Activated CD4-positive, alpha-beta T cell treated with anti-CD3 and anti-CD28 coated beads for 1 hour (primary cell): ENCODE results near the gene ARGLU1.

Source experiments
- DNase-seq: peaks from one replicate; pipeline ENCODE4 v3.0.0-alpha.2; 2020

The ARGLU1 gene

GRCh38 chr13:106522112-106522705, 45.7 kb downstream of the ARGLU1 start:
- no peak for DNase-seq

DNA sequence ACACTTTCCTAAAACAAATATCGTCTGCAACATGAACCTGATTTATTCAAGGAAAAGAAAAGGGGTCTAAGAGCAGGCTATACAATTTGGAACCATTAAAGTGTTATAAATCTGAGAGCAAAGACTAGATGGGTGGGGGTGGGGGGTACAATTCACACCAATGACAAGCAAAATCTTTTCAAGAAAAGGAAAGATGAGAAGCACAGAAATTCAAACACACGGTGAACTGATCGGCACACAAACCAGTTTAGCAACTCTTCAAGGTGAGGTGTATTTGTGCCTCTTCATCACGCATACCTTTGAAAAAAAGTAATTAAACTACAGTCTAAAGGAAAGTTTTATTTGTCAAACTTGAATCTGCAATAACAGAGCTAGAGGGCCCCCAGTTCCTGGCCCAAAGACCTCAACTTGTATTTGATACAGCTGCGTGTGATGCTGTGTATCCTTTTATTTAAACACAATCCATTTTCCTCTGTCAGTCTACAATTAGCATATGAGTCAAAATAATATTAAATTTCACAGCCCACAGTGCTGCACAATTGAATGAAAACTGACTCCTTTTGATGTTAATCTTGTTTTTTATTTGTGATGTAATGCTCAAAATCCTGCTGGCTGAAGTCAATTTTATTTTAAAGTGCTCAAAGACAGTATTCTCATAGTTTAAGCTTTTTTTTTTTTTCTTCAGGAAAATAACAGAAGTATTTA, 46.7 kb downstream of the ARGLU1 start:
- no peak for DNase-seq

DNA sequence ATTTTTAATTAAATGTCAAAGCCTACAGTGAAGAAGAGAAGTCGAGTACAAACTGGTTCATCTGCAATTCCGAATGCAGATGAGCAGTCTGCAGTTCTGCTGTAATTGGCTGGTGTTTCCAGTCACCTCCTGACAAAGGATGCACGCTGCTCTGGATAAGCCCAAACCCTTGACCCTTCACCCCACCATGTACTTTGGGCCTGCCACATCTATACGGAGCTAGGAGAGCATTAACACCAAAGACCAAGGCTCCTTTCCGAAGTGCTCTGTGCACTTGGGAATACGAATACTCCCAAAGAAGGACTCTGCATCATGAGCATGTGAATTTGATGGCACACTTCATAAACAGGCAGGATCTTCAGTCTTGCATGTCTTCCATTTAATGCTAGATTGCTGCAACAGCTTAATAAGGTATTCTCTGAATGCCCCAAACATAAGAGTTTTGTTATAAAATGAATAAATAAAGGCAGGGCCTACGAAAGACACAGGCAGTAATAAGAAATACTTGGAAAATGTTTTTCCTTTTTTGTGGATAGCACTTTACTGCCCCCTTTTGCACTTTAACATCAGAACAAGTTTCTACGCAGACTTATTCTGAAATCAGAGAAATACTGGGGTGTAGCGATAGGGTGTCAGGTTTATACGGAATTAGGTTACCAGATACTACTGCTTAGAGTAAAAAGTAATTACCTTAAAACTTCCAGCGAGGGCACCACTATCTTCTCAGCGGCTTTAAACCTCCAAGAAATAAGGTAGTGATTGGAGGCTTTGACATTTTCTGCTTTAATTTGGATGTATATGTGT, 47.5 kb downstream of the ARGLU1 start:
- DNase-seq: no peak

- no peak for DNase-seq
These were observed 49.4 kb downstream of the ARGLU1 start for GRCh38 chr13:106518512-106518911.

DNA sequence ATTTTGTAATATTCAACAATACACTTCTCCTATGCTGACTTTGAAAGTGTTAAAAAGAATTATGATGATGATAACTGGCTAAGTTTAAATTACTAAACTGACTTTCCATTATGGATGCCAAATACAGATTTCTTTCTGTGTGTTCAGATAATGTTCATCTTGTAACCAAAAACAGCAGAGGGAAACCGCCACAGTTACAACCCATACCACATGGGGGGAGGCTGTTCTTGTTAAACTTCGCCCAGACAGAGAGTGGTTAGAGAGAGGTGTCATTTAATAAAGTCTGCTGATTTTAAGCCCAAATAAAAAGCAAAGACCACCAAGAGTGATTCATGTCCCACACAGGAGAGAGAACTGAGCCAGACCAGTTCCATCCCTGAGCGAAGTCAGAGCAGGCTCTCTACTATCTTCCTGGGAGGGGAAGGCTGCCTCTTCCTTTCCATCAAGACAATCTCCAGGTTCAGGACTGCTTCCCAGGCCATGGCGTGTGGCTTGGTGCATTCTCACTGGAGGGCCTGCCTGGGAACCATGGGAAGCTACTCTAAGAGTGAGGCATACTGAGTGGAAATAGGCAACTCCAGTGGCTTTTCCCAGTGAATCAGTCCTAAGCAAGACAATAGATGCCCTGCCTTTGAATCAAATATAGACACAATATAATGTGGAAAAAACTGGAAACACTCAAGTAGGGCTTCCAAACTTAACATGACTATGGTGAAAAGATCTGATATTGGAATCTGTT, 50.7 kb downstream of the ARGLU1 start:
- no peak for DNase-seq

- no peak for DNase-seq
These were observed 52.2 kb downstream of the ARGLU1 start for GRCh38 chr13:106515635-106516254.

- DNase-seq: no peak
These were observed 52.9 kb downstream of the ARGLU1 start for GRCh38 chr13:106514928-106515634.

DNA sequence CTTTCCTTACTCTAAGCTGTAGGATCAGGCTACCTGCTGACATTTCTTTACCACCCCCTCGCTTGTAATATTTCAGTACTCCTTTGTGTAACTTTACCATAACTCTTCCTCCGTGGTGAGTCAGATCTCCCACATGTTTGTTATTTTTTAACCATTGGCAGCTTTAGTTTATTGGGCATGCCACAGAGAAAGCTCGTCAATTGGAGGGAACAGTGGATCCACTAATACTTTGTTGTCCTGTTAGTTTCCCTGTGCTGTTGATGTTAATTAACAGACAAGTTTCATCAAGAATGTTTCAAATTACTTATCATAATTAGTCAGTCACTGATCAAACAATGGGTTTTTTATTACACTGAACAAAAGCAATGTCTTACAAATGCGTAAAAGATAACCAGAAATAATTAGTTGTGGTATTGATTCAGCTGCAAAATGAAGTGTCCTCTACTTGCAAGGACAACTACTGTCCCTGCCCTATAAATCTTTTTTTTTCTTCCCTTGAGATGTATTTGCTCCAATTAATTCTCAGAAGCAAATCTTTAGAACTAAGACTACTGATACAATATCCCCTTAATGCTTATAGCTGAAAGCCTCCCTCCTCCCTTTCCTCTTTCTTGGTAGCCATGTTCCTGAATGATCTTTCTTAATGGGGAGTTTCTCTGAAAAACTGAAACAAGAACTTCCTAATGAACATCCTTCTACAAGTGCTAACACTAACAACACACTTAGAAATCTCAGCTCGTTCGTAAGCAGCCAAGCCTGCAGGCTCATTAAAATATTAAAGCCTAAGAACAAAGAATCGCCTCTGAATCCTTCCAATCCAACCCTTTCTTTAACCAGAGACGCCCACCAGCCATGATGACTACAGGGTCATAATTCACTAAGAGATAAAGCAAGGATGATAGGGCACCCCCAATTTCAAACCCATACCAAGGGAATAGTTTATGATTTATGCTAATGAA, 54.6 kb downstream of the ARGLU1 start:
- DNase-seq: no peak

GRCh38 chr13:106507560-106508274, 60.2 kb downstream of the ARGLU1 start:
- no peak for DNase-seq

DNA sequence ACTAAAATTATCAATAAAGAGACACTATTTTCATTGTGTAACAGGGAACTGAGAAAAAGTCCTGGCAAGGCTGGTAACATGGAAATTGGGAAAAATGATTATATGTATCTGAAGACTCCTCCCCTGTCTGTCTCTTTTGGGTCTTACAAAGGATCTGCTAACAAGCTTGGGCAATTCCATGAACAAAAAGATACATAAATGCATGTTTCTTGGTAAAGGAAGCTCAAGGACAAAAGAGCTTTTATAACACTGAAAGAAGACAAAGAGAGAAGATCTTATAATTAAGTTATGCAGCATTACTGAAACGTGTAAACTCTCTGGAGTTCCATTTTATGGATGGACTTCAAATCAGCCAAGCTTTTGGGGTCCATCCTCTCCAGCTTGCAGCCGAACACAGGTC, 61.7 kb downstream of the ARGLU1 start:
- DNase-seq: no peak

- no peak for DNase-seq
These were observed 62.2 kb downstream of the ARGLU1 start for GRCh38 chr13:106505732-106506131.

DNA sequence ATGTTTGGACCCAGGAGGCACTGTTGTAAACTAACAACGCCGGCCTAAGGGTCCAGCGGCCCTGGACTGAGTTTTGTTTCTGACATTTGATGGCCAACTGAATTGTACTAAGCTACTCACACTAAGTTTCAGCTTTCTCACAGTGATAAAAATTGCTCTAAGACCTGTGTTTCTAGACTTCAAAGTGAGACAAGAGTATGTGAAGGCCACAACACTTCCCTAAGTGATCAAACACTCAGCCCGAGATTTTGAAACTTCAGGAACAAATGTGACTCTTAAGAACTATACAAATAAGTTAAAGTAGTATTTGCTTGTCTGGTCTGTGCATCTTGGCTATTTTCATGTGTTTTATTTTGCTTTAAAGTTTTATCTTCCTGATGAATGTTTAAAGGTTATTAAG, 62.6 kb downstream of the ARGLU1 start:
- no peak for DNase-seq

GRCh38 chr13:106503730-106504453, 64.0 kb downstream of the ARGLU1 start:
- DNase-seq: no peak

GRCh38 chr13:106503272-106503671, 64.7 kb downstream of the ARGLU1 start:
- DNase-seq: no peak

DNA sequence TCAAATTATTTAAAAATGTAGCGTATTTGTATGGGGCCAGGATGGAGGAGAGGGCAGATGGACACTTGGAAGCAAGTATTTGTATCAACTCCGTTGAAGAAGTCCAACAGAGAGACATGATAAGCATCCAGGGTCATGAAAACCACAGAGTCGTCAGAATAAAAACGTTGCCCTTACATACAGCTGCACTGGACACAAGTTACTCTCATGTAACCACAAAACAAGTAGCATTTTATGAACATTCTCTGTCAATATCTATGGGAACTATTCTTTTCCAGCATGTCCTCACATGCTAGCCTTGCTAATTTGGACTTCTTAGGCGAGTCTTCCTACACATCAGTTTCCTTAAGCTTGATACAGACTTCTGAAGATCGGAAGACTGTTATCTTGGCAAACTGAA, 67.5 kb downstream of the ARGLU1 start:
- no peak for DNase-seq

DNA sequence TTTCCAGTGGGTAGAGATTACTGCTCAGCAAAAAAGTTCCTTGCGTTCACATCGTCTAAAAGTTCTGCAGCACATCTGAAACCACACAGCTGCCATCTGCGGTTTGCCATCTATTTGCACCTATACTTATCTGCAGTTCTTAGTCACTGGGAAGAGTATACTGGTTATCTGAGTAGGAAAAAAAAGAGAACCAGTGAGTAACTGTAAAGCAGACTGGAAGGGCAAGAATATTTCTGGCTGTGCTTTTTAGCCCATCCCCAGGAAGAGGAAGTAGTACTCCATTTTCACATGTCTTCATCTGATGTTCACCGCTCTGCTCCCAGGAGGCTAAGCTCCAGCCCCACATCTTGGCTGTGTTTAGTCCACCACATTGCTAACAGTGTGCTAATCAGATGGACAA, 68.0 kb downstream of the ARGLU1 start:
- DNase-seq: no peak

GRCh38 chr13:106499113-106499512, 68.8 kb downstream of the ARGLU1 start:
- DNase-seq: no peak

- DNase-seq: no peak
These were observed 69.4 kb downstream of the ARGLU1 start for GRCh38 chr13:106498571-106498970.

DNA sequence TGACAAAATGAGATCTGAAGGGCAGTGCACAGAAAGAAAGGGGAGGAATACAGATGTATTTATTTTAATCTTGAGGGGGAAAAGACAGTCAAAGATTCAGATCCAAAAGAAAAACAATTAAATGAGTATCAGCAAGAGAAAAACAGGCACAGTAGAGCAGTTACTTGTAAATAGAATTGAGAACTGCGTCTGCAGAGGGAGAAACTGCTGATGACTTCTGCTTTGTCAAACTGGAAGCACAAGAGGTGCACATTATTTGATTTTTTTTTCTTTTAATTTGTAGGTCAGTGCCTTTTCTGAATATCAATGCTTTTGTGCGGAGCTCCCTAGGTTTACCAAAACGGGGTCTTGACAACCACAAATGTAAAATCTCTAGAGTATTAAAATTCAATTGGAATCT, 69.8 kb downstream of the ARGLU1 start:
- DNase-seq: no peak

- DNase-seq: no peak
These were observed 70.9 kb downstream of the ARGLU1 start for GRCh38 chr13:106497079-106497478.
